K562 (cell line): ENCODE data around the gene UCP3.

Experiments used
- CEBPZ ChIP-seq: fragments of 150-350 bp; IDR thresholded peaks from 2 replicates; pipeline ENCODE4 v1.6.1; 2014; ENCODE audit warnings: low read depth, mild to moderate bottlenecking, low read length, borderline replicate concordance
- CTCF ChIP-seq, 3 experiments: IDR thresholded peaks in 2 of 3; conservative IDR thresholded peaks in 1 of 3; 2 replicates each; pipeline ENCODE4 v1.5.1; 2011 to 2012; ENCODE audit warnings: low read length in 3 of 3, mild to moderate bottlenecking in 3 of 3, control low read depth in 2 of 3, improper control_type of control experiment in 1 of 3, inconsistent platforms in 1 of 3, low read depth in 1 of 3, mixed read lengths in 1 of 3, moderate library complexity in 1 of 3; ENCODE audit not compliant: insufficient read depth in 2 of 3
- HDAC1 ChIP-seq, 2 experiments: fragments of 450-650 bp; IDR thresholded peaks; 2 replicates each; pipeline ENCODE4 v1.6.1; 2016 to 2017; ENCODE audit warnings: inconsistent platforms in 1 of 2, mild to moderate bottlenecking in 1 of 2, moderate library complexity in 1 of 2
- HES1 ChIP-seq: fragments of 450-650 bp; IDR thresholded peaks from 2 replicates; pipeline ENCODE4 v1.6.1; 2016; ENCODE audit warnings: low read depth, mild to moderate bottlenecking, moderate library complexity
- MNT ChIP-seq, 2 experiments: fragments of 450-650 bp; conservative IDR thresholded peaks; 2 replicates each; pipeline ENCODE4 v1.6.1; 2017; ENCODE audit warnings: mild to moderate bottlenecking in 2 of 2, moderate library complexity in 2 of 2
- MTA2 ChIP-seq: fragments of 450-650 bp; IDR thresholded peaks from 2 replicates; pipeline ENCODE4 v1.6.1; 2016; ENCODE audit warnings: low read depth
- NONO ChIP-seq, 2 experiments: fragments of 200-400 bp in 1 of 2; fragments of 450-650 bp in 1 of 2; formaldehyde crosslinking in 1 of 2; IDR thresholded peaks; 2 replicates each; pipeline ENCODE4 v1.6.1; 2017; ENCODE audit warnings: low read depth in 2 of 2, mild to moderate bottlenecking in 2 of 2, moderate library complexity in 2 of 2, low read length in 1 of 2
- SP1 ChIP-seq: sonication (generic); formaldehyde crosslinking; IDR thresholded peaks from 2 replicates; pipeline ENCODE4 v1.8.1; 2022; ENCODE audit warnings: mild to moderate bottlenecking, missing genetic modification reagents
- THRAP3 ChIP-seq: fragments of 450-650 bp; IDR thresholded peaks from 2 replicates; pipeline ENCODE4 v1.6.1; 2016; ENCODE audit warnings: mild to moderate bottlenecking, inconsistent platforms, borderline replicate concordance
- ZBTB26 ChIP-seq: fragments of 450-650 bp; formaldehyde crosslinking; IDR thresholded peaks from 2 replicates; pipeline ENCODE4 v1.4.0; 2022; ENCODE audit warnings: missing genetic modification characterization

GRCh38 chr11:73956876-73957653 lies 51.8 kb downstream of the UCP3 start:
- TF ChIP-seq SP1 (CRISPR knock-in tag) (no peak), MTA2 (no peak), HES1 (no peak), HDAC1 (IDR thresholded peaks at IDR 0.05) (no peak), THRAP3 (no peak), NONO (IDR thresholded peaks at IDR 0.05; ENCODE audit: low read depth in 2 of 2, low read length in 1 of 2) (no peak), CEBPZ (no peak), ZBTB26 (CRISPR knock-in tag) (no peak), CTCF (IDR thresholded peaks at IDR 0.05 in 2 of 3, conservative IDR thresholded peaks at IDR 0.05 in 1 of 3; ENCODE audit: insufficient read depth in 2 of 3, low read depth in 1 of 3, low read length in 3 of 3) (no peak), MNT (conservative IDR thresholded peaks at IDR 0.05) (no peak)
